SU-DHL-6 (cell line): ENCODE data around the gene SH3GLB1.

ENCODE experiments used
- H2AFZ ChIP-seq: fragments of 200-600 bp; sonication (generic); 2 replicates; pipeline ENCODE4 v1.6.1; 2014; ENCODE audit warnings: low read depth, mild to moderate bottlenecking, moderate library complexity, mixed read lengths, antibody characterized with exemption, low read length; ENCODE audit not compliant: severe bottlenecking
- H3F3A ChIP-seq: fragments of 200-600 bp; shearing (Covaris generic); 2 replicates; pipeline ENCODE4 v1.6.0; 2016; ENCODE audit warnings: antibody characterized with exemption, mild to moderate bottlenecking; ENCODE audit not compliant: insufficient read depth
- H3K27ac ChIP-seq: fragments of 200-600 bp; sonication (generic); 2 replicates; pipeline ENCODE4 v1.5.1; 2016; ENCODE audit warnings: low read depth, mild to moderate bottlenecking, low read length, moderate library complexity, mixed read lengths
- H3K27me3 ChIP-seq: fragments of 200-600 bp; sonication (generic), shearing (Covaris generic); 2 replicates; pipeline ENCODE4 v1.6.0; 2014; ENCODE audit warnings: mild to moderate bottlenecking, low read length
- H3K36me3 ChIP-seq: fragments of 200-600 bp; sonication (generic); 2 replicates; pipeline ENCODE4 v1.6.1; 2014; ENCODE audit warnings: mild to moderate bottlenecking, low read length, mixed read lengths
- H3K4me2 ChIP-seq: fragments of 300-600, 200-600 bp; shearing (Covaris generic), sonication (generic); 2 replicates; pipeline ENCODE4 v1.6.0; 2014; ENCODE audit warnings: low read length, low read depth, mild to moderate bottlenecking; ENCODE audit not compliant: poor library complexity, severe bottlenecking
- H3K4me3 ChIP-seq: fragments of 200-600 bp; sonication (generic); 2 replicates; pipeline ENCODE4 v1.5.1; 2014; ENCODE audit warnings: antibody characterized with exemption, low read length, mild to moderate bottlenecking, mixed read lengths; ENCODE audit not compliant: insufficient read depth, poor library complexity, severe bottlenecking
- H3K79me2 ChIP-seq: fragments of 200-600 bp; sonication (generic); 2 replicates; pipeline ENCODE4 v1.6.1; 2014; ENCODE audit warnings: mild to moderate bottlenecking, low read length, moderate library complexity; ENCODE audit not compliant: insufficient read depth
- H3K9ac ChIP-seq: fragments of 200-600 bp; sonication (generic); 2 replicates; pipeline ENCODE4 v1.7.0; 2014; ENCODE audit warnings: mild to moderate bottlenecking, low read length
- H3K9me2 ChIP-seq: fragments of 200-600 bp; sonication (generic); replicated peaks from 2 replicates; pipeline ENCODE4 v1.6.1; 2014; ENCODE audit warnings: low read length; ENCODE audit not compliant: insufficient read depth
- H3K9me3 ChIP-seq: fragments of 200-600 bp; sonication (generic); 2 replicates; pipeline ENCODE4 v1.6.1; 2014; ENCODE audit warnings: low read length, mixed read lengths; ENCODE audit not compliant: insufficient read depth
- H4K20me1 ChIP-seq: fragments of 200-600 bp; sonication (generic); 2 replicates; pipeline ENCODE4 v1.6.1; 2014; ENCODE audit warnings: low read depth, mild to moderate bottlenecking, antibody characterized with exemption, low read length, moderate library complexity, mixed read lengths
- CTCF ChIP-seq: fragments of 200-600 bp; sonication (generic); IDR thresholded peaks from one replicate; pipeline ENCODE4 v1.5.1; 2017; ENCODE audit warnings: antibody characterized with exemption, mild to moderate bottlenecking, low read length, moderate library complexity; ENCODE audit not compliant: insufficient read depth, poor library complexity, severe bottlenecking
- EZH2phosphoT487 ChIP-seq: fragments of 200-600 bp; sonication (generic), shearing (Covaris generic); conservative IDR thresholded peaks from 2 replicates; pipeline ENCODE4 v1.6.1; 2018; ENCODE audit warnings: mild to moderate bottlenecking, antibody characterized with exemption, low read length, moderate library complexity, mixed read lengths

SH3GLB1 gene

GRCh38 chr1:86769065-86769464 lies 64.7 kb downstream of the SH3GLB1 start:
- H3K9ac ChIP-seq, result no peak overlapping the region
- no peak for TF ChIP-seq CTCF
- no peak for TF ChIP-seq EZH2phosphoT487
- H3K36me3 ChIP-seq, result no peaks in the 10 kb centered on the region
- H3K27ac ChIP-seq, result no peak overlapping the region
- no peak overlapping the region for H3K4me3 ChIP-seq
- H3F3A ChIP-seq, result no peaks in the 10 kb centered on the region
- no peaks in the 10 kb centered on the region for H3K9me2 ChIP-seq
- no peaks in the 10 kb centered on the region for H3K9me3 ChIP-seq
- no peak overlapping the region for H3K4me2 ChIP-seq
- H2AFZ ChIP-seq, result no peak overlapping the region
- H4K20me1 ChIP-seq, result no peaks in the 10 kb centered on the region
- no peaks in the 10 kb centered on the region for H3K27me3 ChIP-seq
- H3K79me2 ChIP-seq, result no peaks in the 10 kb centered on the region

GRCh38 chr1:86773341-86774288 lies 69.2 kb downstream of the SH3GLB1 start:
- H3K9me3 ChIP-seq, result no peaks in the 10 kb centered on the region
- H3K27me3 ChIP-seq, result no peaks in the 10 kb centered on the region
- H3K36me3 ChIP-seq, result no peaks in the 10 kb centered on the region
- no peak overlapping the region for H3K27ac ChIP-seq
- no peaks in the 10 kb centered on the region for H4K20me1 ChIP-seq
- peak overlapping the region; percentile 63 for H2AFZ ChIP-seq
- no peaks in the 10 kb centered on the region for H3F3A ChIP-seq
- H3K9me2 ChIP-seq, result no peaks in the 10 kb centered on the region
- H3K79me2 ChIP-seq, result no peaks in the 10 kb centered on the region
- no peak overlapping the region for H3K4me3 ChIP-seq
- no peak for TF ChIP-seq CTCF
- TF ChIP-seq EZH2phosphoT487, result no peak
- H3K9ac ChIP-seq, result peak overlapping the region; percentile 18; the same call in 1 of the 2 replicates
- peak overlapping the region; percentile 51 for H3K4me2 ChIP-seq

GRCh38 chr1:86774305-86775295 lies 70.2 kb downstream of the SH3GLB1 start:
- H3K4me2 ChIP-seq, result peak overlapping the region; percentile 51
- no peaks in the 10 kb centered on the region for H3K9me2 ChIP-seq
- no peaks in the 10 kb centered on the region for H3K9me3 ChIP-seq
- no peaks in the 10 kb centered on the region for H3K36me3 ChIP-seq
- H3K27ac ChIP-seq, result no peak overlapping the region
- H3F3A ChIP-seq, result no peaks in the 10 kb centered on the region
- H3K27me3 ChIP-seq, result no peaks in the 10 kb centered on the region
- no peaks in the 10 kb centered on the region for H4K20me1 ChIP-seq
- H3K79me2 ChIP-seq, result no peaks in the 10 kb centered on the region
- H3K9ac ChIP-seq, result no peak overlapping the region; the same call in 1 of the 2 replicates
- no peak overlapping the region for H3K4me3 ChIP-seq
- TF ChIP-seq CTCF (no peak), EZH2phosphoT487 (no peak)
- H2AFZ ChIP-seq, result peak overlapping the region; percentile 63
